Measurements from ENCODE around the gene DCP2.

The DCP2 gene

GRCh38 chr5:112995764-112996618, 19.4 kb downstream of the DCP2 start:
- peak; percentile 90 for FAIRE-seq
- no peak for TF ChIP-seq POLR2AphosphoS5 (IDR thresholded peaks at IDR 0.05; ENCODE audit: low read depth, low read length)
- no peak for TF ChIP-seq TAF1 (IDR thresholded peaks at IDR 0.05; ENCODE audit: borderline replicate concordance, low read depth, low read length)
- no peak for TF ChIP-seq POLR2A (IDR thresholded peaks at IDR 0.05; ENCODE audit: low read depth, low read length)
- no peak for DNase-seq (ENCODE audit: insufficient read length)

GRCh38 chr5:112996830-112997374, 20.3 kb downstream of the DCP2 start:
- no peak for FAIRE-seq
- no peak for DNase-seq (ENCODE audit: insufficient read length)
- no peak for TF ChIP-seq POLR2AphosphoS5 (IDR thresholded peaks at IDR 0.05; ENCODE audit: low read depth, low read length)
- TF ChIP-seq TAF1 (IDR thresholded peaks at IDR 0.05; ENCODE audit: borderline replicate concordance, low read depth, low read length): no peak

GRCh38 chr5:112998296-112998695, 21.7 kb downstream of the DCP2 start:
- FAIRE-seq (no peak), DNase-seq (ENCODE audit: insufficient read length) (no peak)
- TF ChIP-seq POLR2AphosphoS5 (IDR thresholded peaks at IDR 0.05; ENCODE audit: low read depth, low read length) (no peak), TAF1 (IDR thresholded peaks at IDR 0.05; ENCODE audit: borderline replicate concordance, low read depth, low read length) (no peak), POLR2A (IDR thresholded peaks at IDR 0.05; ENCODE audit: low read depth, low read length) (no peak)

DNA sequence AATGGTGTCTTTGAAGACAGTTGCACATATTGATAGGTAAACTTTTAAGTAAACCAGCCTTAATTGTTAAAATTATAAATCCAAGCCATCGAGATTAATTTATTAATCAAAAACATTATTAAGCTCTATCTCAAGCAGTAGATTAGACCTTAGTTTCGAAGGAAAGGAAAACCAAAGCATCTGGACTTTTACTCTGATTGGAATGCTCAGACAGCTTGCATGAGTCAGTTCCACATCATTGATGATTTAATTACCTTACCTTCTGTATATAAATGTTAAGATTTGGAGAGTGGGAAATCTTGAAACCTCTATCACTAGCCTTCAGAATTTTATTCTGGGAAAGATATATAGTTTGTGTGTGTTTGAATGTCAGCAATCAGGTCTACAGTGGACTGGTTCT, 23.9 kb downstream of the DCP2 start:
- DNase-seq (ENCODE audit: insufficient read length) (no peak), FAIRE-seq (no peak)
- TF ChIP-seq TAF1 (IDR thresholded peaks at IDR 0.05; ENCODE audit: borderline replicate concordance, low read depth, low read length) (no peak), POLR2A (IDR thresholded peaks at IDR 0.05; ENCODE audit: low read depth, low read length) (no peak), POLR2AphosphoS5 (IDR thresholded peaks at IDR 0.05; ENCODE audit: low read depth, low read length) (no peak)

DNA sequence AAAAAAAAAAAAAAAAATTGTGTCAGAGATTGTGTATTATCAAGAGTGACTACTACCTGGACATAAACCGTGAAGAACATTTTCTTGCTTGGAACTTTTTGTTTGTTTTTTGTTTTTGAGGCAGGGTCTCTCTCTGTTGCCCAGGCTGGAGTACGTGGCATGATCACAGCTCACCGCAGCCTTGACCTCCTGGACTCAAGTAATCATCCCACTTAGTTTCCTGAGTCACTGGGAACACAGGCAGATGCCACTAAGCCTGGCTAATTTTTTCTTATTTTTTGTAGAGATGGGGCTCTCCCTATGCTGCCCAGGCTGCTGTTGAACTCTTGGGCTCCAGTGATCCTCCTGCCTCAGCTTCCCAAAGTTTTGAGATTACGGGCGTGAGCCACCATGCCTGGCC, 25.8 kb downstream of the DCP2 start:
- DNase-seq (ENCODE audit: insufficient read length): no peak
- no peak for TF ChIP-seq POLR2A (IDR thresholded peaks at IDR 0.05; ENCODE audit: low read depth, low read length)
- TF ChIP-seq TAF1 (IDR thresholded peaks at IDR 0.05; ENCODE audit: borderline replicate concordance, low read depth, low read length): no peak
- no peak for TF ChIP-seq POLR2AphosphoS5 (IDR thresholded peaks at IDR 0.05; ENCODE audit: low read depth, low read length)
- FAIRE-seq: no peak

DNA sequence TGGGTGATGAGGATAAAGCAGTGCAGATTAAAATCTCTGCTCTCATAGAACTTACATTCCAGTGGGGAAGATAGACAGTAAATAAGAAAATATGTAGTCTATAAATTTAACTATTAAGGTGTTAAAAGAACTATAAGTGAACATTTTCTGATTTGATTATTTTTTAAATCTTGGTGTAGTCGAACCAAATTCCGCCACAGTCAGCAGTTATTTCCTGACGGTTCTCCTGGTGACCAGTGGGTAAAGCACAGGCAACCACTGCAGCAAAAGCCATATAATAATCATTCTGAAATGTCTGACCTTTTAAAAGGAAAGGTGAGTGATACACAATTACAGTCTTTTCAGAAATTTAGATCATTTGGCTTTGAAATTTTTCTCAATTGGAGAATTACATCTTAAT, 27.2 kb downstream of the DCP2 start:
- no peak for FAIRE-seq
- TF ChIP-seq POLR2AphosphoS5 (IDR thresholded peaks at IDR 0.05; ENCODE audit: low read depth, low read length) (no peak), TAF1 (IDR thresholded peaks at IDR 0.05; ENCODE audit: borderline replicate concordance, low read depth, low read length) (no peak), POLR2A (IDR thresholded peaks at IDR 0.05; ENCODE audit: low read depth, low read length) (no peak)
- no peak for DNase-seq (ENCODE audit: insufficient read length)

GRCh38 chr5:113005454-113005853, 28.9 kb downstream of the DCP2 start:
- FAIRE-seq (no peak), DNase-seq (ENCODE audit: insufficient read length) (no peak)
- TF ChIP-seq TAF1 (IDR thresholded peaks at IDR 0.05; ENCODE audit: borderline replicate concordance, low read depth, low read length) (no peak), POLR2AphosphoS5 (IDR thresholded peaks at IDR 0.05; ENCODE audit: low read depth, low read length) (no peak), POLR2A (IDR thresholded peaks at IDR 0.05; ENCODE audit: low read depth, low read length) (no peak)

DNA sequence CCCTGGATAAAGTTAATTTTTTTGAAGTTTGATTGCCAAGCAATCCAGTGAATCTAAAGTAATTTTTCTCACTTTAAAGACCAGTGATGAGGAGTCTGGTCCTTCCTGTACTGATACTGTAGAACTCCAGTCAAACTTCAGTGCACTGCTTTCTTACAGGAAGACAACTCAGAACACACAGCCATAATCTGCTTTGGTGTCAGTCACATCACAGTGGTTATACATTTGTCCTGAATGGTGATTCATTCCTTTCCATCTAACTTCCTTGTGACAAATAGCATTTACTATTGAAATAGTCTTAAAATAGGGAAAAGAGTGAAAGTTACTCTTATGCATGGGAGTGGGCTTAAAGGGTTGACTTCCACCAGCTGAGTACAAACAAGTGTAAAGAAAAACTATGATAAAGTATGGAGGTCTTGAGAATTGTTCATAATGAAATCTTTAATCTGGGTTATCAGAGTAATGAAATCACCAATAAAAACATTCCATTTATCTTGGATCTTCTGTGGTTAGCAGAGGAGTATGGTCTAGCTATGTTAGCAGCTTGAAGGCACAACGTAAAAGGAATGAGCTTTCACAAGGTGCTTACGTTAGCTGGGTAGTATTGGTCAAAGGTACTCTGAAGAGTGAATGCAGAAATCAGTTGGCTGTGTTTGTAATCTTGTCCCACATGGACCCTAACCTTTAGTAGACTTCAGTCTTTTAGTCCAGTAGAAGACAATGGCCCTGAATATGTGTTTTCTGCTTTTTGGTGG, 41.5 kb downstream of the DCP2 start:
- no peak for FAIRE-seq
- DNase-seq (ENCODE audit: insufficient read length): no peak
- TF ChIP-seq POLR2AphosphoS5 (IDR thresholded peaks at IDR 0.05; ENCODE audit: low read depth, low read length) (no peak), POLR2A (IDR thresholded peaks at IDR 0.05; ENCODE audit: low read depth, low read length) (no peak), TAF1 (IDR thresholded peaks at IDR 0.05; ENCODE audit: borderline replicate concordance, low read depth, low read length) (no peak)

GRCh38 chr5:113020461-113021273, 44.1 kb downstream of the DCP2 start:
- TF ChIP-seq TAF1 (IDR thresholded peaks at IDR 0.05; ENCODE audit: borderline replicate concordance, low read depth, low read length): no peak
- TF ChIP-seq POLR2AphosphoS5 (IDR thresholded peaks at IDR 0.05; ENCODE audit: low read depth, low read length): no peak
- no peak for TF ChIP-seq POLR2A (IDR thresholded peaks at IDR 0.05; ENCODE audit: low read depth, low read length)
- peak; percentile 38 for FAIRE-seq
- no peak for DNase-seq (ENCODE audit: insufficient read length)

GRCh38 chr5:113022661-113023060, 46.1 kb downstream of the DCP2 start:
- peak; percentile 24 for FAIRE-seq
- TF ChIP-seq POLR2A (IDR thresholded peaks at IDR 0.05; ENCODE audit: low read depth, low read length) (no peak), POLR2AphosphoS5 (IDR thresholded peaks at IDR 0.05; ENCODE audit: low read depth, low read length) (no peak), TAF1 (IDR thresholded peaks at IDR 0.05; ENCODE audit: borderline replicate concordance, low read depth, low read length) (no peak)
- no peak for DNase-seq (ENCODE audit: insufficient read length)

Data from GM12892 (cell line).